HG03439 (cell line): Measurements from ENCODE around the gene DEFB131B.
"Not testable (repeated sequence)": the region's sequence is repeated elsewhere in the genome, so short reads cannot be mapped to it uniquely, and the experiment has no call there.

Source experiments
- ATAC-seq: cut with Tn5 transposase; IDR thresholded peaks from one replicate; pipeline ENCODE4 v1.9.1; 2021; ENCODE audit warnings: mild to moderate bottlenecking, moderate library complexity; ENCODE audit not compliant: unreplicated experiment

Gene DEFB131B

GRCh38 chr11:71878059-71878458 is at the start of gene DEFB131B:
Gene DEFB131B (plus strand): TSS chr11:71878453. CDS start chr11:71878453, 0 bp downstream.
- ATAC-seq = not testable (repeated sequence)

- ATAC-seq = not testable (repeated sequence)
These were observed 49.0 kb upstream of the DEFB131B start for GRCh38 chr11:71829247-71829646.

GRCh38 chr11:71829686-71830085 is 48.6 kb upstream of the DEFB131B start:
- ATAC-seq = not testable (repeated sequence)

GRCh38 chr11:71832811-71833210 is 45.4 kb upstream of the DEFB131B start, which contains the start of gene DEFB108B:
Gene DEFB108B (plus strand): TSS chr11:71833200. CDS start chr11:71833200, 0 bp downstream.
- ATAC-seq = not testable (repeated sequence)

- not testable (repeated sequence) for ATAC-seq
These were observed 35.5 kb upstream of the DEFB131B start for GRCh38 chr11:71842720-71843119.

GRCh38 chr11:71843355-71843754 is 34.9 kb upstream of the DEFB131B start:
- not testable (repeated sequence) for ATAC-seq

- no peak for ATAC-seq
These were observed 34.4 kb upstream of the DEFB131B start for GRCh38 chr11:71843858-71844257.

- not testable (repeated sequence) for ATAC-seq
These were observed 24.4 kb upstream of the DEFB131B start for GRCh38 chr11:71853895-71854294.

- not testable (repeated sequence) for ATAC-seq
These were observed 22.4 kb upstream of the DEFB131B start for GRCh38 chr11:71855880-71856279.

GRCh38 chr11:71860835-71861234 is 17.4 kb upstream of the DEFB131B start:
- not testable (repeated sequence) for ATAC-seq

GRCh38 chr11:71863978-71864627 is 14.2 kb upstream of the DEFB131B start:
- not testable (repeated sequence) for ATAC-seq

GRCh38 chr11:71867209-71867608 is 11.0 kb upstream of the DEFB131B start:
- ATAC-seq = not testable (repeated sequence)

GRCh38 chr11:71869931-71870330 is 8.3 kb upstream of the DEFB131B start:
- not testable (repeated sequence) for ATAC-seq

GRCh38 chr11:71870661-71871060 is 7.6 kb upstream of the DEFB131B start:
- not testable (repeated sequence) for ATAC-seq

- not testable (repeated sequence) for ATAC-seq
These were observed 2.0 kb upstream of the DEFB131B start for GRCh38 chr11:71876262-71876661.

GRCh38 chr11:71885806-71886205 is 7.6 kb downstream of the DEFB131B start:
- not testable (repeated sequence) for ATAC-seq

- ATAC-seq = not testable (repeated sequence)
These were observed 10.2 kb downstream of the DEFB131B start for GRCh38 chr11:71888335-71889010.

- not testable (repeated sequence) for ATAC-seq
These were observed 11.1 kb downstream of the DEFB131B start for GRCh38 chr11:71889181-71889872.

- no peak for ATAC-seq
These were observed 17.7 kb downstream of the DEFB131B start for GRCh38 chr11:71895961-71896360.

GRCh38 chr11:71901137-71901536 is 22.9 kb downstream of the DEFB131B start:
- ATAC-seq = not testable (repeated sequence)

- no peak for ATAC-seq
These were observed 30.0 kb downstream of the DEFB131B start for GRCh38 chr11:71908218-71908617.
